ENCODE measurements around the gene CANT1.

Gene CANT1

DNA sequence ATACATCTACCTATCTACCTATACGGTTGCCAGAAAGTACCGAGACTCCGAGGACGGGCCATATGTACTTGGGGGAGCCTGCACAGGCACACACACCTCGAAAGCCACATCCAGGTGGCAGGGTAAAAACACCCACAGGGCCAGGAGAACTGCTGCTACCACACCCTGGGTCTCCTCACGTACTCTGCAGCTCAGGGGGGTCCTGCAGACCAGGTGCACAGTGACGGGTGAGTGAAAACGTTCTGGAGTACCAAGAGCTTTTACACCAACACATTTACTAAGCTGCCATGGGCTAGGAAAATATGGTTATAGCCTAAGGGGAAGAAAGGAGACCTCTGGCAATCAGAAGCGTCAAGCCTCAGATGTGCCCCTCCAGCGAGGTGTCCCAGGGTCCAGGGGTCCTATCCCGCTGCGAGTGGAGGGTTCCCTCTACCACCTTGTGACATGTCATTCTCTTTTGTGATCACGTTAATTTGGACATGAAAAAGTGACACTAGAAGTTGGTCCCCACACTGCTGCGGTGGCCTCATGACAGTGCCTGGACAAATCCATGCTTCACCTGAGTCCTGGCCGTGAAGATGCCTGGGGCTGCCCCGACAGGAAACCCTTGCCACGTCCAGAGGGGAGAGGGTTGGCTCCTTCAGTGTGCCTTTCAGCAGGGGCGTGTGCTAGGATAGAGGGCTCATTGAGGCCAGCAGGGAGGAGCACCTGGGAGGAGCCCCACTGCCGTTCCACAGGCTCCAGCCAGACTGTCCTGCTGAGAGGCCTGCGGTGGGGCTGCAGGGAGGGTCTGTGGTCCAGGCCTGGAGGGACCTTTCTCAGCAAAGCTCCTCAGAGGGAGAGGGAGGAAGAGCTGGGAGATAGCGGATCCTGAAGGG lies 1.8 kb downstream of the CANT1 start:
- DNase-seq = no peak

DNA sequence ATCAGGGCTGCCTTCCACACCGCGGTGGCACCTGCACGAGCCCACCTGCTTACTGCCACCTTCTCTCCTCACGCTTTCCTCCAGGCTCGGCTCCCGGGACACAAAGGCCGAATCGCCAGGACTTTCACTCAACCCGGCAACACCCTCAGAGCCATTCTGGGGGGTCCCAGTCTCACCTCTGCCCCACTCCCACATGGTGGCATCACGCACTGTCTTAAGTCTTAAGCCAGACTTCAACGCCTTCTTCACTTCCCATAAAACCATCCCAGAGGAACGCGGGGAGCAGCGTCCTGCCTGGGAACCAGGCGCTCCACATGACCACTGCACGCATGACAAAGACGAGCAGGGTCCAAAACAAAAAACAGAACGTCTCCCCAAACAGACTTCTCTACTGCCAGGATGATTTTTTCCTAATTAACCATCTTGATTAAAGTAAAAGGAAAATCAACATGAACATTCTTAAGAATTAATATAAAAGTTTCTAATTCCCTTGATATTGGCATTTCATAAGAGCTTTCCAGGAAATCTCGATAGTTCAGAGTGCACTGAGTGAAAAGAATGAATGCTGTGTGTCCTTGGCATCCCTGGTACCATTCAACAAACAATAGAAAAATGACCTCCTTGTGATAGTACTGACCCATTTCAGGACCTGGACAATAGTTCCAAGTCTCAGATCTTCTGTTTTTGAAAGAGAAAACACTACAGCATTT lies 2.6 kb downstream of the CANT1 start:
- no peak for DNase-seq

DNA sequence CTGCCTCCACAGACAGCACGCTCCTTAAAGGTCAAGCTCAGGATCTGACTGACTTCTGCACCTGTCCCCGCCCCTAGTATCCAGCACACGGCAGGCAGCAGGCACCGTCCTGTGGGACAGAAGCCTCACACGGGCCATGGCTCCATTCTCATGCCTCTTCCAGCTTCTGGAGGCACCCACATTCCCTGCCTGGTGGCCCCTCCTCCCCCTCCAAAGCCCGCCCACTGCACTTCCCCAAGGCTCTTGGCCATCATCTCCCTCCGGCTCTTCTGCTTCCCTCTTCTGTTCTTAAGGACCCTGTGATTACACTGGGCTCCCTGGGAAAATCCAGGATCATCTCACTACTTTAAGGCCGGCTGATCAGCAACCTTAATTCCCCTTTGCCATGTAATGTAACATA lies 3.5 kb downstream of the CANT1 start:
- no peak for DNase-seq

DNA sequence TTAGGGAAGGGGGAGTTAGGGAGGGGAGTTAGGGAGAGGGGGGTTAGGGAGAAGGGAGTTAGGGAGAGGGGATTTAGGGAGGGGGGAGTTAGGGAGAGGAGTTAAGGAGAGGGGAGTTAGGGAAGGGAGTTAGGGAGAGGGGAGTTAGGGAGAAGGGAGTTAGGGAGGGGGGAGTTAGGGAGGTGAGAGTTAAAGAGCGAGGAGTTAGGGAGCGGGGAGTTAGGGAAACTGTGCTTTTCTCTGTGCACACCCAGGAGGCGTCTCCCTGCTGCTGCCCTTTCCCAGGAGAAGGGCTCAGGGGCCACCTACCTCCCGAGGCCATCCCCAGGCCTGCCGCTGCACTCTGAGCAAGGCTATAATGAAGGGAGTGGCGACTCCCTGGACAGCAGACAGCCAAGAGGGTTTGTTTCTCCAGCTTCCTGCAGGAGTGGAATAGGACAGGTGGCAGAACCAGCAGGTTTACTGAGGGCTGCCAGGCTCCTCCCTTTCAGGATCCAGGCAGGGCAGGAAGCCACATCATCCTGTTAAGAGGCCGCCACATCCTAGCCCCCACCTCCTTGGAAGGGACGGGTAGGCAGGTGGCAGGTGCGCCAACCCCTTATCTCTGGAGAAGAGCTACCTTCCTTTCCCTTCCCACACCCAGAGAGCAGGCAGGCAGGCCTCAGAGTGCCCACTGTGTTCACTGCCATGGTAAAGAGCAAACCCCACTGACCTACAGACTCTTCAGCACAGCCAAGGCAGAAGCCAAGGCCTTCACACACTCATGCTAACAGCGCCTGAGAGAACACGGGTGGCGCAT lies 4.3 kb downstream of the CANT1 start:
- DNase-seq = no peak

DNA sequence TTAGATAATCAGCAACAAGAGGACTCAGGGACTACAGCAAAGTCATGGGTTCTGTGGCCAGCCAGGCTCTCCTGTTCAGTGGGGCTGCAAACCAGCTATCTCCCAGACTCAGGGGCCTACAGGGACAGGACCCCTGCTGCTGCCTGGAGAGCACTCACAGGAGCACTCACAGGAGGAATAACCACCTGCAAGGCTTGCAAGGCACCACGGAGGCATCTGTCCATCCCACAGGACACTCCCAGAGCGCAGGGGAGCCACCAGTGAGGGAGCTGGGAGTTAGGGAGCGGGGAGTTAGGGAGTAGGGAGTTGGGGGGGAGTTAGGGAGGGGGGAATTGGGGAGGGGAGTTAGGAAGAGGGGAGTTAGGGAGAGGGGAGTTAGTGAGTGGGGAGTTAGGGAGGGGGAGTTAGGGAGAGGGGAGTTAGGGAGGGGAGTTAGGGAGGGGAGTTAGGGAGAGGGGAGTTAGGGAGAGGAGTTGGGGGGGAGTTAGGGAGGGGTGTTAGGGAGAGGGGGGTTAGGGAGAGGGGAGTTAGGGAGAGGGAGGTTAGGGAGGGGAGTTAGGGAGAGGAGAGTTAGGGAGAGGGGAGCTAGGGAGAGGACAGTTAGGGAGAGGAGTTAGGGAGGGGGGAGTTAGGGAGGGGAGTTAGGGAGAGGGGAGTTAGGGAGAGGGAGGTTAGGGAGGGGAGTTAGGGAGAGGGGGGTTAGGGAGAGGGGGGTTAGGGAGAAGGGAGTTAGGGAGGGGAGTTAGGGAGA lies 5.7 kb downstream of the CANT1 start:
- no peak for DNase-seq

DNA sequence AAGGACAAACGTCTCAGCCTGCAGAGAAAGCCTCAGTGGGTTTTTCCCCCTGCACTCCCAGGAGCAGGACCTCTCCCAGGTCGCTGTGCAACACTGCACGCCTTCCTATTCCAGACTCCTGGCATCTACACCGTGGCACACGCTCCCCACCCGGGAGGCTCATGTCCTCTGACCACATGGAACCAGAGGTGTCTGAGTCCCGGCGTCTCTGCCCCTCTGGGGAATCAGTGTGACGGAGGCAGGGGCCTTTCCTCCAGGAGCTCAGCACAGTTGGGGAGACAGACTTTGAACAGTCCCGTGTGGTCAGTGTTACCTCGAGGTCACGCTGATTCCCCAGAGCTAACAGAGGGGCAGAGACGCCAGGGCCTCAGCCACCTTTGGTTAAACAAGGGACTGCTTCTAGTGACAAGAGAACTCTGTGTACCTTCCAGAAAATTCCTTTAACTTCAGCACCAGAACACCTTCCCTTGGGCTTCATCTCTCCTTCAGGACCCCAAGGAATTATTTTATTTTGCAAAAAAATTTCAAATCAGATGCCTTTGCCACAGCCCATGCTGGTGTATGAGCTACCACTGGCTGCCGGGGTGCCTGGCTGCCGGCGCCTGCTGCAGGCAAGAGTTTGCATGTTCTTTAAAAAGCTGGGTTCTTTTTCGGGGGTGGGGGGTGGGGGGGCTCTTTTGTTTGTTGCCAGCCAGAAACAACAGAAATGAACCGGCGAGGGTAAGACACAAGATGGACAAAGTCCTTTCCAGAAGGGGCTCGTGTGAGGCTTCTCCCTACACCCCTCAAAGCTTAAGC lies 6.6 kb downstream of the CANT1 start:
- no peak for DNase-seq

DNA sequence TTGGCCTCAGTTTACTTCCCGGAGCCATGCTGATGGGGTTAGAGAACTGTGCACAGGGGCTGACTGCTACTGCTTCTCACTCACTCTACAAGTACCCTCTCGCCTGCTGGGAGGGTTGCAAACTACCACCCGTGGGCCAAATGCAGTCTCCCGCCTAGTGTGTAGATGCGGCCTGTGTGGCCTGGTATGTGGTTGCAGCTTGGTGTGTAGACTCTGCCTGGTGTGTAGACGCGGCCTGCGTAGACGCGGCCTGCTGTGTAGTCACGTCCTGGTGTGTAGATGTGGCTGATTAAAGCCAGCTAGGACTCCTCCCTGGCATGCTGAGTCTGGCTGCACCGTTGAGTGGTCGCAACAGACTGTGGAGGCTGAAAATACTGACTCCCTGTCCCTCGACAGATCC lies 7.3 kb downstream of the CANT1 start:
- no peak for DNase-seq

DNA sequence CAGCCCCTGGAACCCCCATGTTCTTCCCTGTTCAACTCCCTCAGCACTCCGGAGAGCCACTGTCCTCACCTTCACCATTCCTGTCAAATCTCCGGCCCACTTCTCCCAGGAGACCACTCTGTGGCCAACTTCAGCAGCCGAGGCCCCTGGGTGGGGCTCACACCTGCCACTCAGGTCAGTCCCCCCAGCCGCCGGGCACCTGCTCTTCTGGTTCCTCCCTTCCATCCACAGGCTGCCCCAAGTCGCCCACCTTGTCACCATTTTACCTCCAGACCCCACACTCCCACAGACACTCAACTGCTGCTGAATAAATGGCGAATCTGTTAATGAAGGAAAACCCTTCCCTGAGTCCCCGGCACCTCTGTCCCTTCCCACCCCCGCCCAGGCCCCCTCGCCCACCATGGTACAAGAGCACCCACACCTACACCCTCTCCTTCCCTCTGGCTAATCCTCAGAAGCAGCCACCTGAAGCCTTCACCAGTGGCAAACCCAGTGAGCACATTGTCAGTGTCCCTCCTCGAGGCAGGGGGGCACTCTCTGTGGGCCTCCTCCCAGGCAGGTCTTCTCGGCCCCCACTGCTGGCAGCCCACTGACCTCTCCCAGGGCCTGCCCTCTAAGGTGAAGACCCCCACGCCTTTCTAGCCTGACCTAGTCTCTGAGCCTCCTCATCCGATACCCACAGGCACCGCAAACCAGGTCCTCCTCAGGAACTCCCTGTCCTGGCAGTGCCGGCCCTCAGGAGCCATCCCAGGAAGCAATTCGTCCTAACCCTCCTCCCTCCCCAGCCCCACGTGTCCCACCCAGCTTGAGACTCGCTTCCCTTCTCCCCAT lies 8.2 kb downstream of the CANT1 start:
- no peak for DNase-seq

DNA sequence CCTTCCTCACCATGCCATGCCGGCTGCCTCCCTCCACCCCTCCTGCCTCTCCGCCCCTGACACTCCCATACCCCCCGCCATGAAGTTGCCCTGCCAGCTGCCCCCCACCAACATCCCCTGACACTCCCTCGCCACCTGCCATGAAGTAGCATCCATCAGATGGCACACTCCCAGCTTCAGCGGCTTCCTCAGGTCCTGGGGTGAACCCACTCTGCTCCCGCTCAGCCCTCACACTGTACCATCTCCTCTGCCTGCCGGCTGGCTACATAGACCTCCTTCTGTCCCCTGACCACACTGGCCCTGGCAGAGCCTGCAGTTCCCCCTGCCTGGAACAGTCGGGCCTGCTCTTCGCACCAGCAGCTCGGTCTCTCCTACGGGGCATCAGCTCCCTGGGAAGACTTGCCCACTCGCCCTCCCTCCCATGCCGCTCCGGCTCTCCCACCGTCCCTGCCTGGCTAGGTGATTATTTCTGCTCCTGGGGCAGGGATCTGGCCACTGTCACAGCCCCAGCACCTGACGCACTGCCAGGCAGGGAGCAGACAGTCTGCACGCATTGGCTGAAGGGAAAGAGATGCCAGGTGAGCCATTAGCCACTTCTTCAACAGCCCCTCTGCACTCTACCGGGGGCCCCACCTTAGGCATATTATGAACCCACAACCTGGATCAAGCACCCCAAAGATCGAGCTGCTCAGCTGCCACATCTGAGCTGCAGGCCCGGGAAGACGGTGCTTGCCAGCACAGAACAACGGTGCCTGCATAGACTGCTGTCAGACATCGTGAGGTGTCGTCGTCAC lies 9.0 kb downstream of the CANT1 start:
- DNase-seq = no peak

DNA sequence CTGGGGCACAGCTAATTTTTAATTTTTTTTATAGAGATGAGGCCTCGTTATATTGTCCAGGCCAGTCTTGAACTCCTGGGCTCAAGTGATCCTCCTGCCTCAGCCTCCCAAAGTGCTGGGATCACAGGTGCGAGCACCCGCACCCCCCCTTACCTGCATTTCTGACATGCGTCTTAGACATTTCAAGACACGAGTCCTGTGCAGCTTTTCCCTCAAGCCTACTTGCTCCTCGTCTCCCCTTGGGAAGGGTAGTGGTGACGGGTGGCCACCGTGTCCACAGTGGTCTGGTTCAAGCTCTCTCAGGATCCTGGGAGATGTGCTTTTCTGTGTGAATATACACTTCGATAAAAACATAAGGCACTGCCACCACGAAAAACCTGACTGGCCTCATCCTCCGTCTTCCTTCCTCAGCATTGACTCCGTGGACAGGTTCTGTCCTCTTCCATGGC lies 9.6 kb downstream of the CANT1 start:
- no peak for DNase-seq

DNA sequence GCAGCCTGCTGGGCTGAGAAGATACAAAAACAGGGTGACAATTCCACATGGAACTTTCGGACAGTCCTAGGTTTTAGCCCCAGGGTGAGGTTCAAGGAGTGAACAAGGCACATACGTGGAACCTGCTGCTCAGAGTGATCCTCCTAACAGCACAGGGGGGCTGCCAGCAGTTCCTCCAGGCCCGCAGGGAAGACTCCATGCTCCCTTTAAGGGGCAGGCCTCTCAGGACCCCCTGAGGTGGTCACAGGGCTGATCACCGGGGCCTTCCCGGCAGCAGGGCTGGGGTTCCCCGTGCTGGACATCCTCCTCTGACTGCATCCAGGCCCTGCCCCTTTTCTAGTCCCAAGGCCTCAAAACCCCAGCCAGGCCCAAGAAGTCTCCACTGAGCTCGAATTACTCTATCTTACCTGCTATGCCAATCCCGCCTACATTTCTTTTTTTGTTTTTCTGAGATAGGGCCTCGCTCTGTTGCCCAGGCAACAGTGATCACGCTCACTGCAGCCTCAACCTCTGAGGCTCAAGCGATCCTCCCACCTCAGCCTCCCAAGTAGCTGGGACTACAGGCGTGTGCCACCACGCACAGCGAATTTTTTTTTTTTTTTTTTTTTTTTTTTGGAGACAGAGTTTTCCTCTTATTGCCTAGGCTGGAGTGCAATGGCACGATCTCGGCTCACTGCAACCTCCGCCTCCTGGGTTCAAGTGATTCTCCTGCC lies 10.4 kb downstream of the CANT1 start:
- DNase-seq = no peak

DNA sequence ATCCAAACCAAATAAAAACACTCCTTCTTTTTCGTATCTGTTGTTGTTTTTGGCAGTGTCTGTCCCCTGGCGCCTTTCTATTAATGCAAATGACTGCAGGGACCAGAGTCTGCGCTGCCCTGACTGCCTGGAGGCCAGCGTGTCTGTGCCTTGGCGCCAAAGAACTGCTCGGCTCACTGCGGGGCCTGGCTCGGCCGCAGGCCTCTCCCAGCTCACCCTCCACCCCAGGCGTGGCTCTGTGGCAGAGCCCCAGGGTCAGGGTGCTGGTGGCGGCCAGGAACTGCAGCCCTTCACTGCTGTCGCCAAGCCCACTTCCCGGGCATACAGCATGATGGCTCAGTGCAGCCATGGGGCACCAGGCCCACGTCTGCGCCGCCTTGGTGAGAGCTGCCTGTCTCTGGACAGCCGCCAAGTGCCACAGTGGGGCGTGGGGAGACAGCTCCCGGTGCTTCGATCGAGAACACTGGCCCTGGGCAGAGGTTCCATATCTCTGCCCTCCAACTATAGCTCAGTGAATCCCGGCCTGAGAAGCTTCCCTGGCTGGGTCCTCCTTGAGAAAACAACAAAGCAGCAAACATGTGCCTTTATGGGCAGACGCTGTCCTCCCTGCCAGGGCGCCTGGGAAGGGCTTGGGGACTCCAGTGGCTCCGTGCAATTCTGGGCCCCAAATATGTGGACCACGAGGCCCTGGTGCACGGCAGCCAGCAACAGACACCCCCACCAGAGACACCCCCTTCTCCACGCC lies 11.1 kb downstream of the CANT1 start:
- DNase-seq = no peak

DNA sequence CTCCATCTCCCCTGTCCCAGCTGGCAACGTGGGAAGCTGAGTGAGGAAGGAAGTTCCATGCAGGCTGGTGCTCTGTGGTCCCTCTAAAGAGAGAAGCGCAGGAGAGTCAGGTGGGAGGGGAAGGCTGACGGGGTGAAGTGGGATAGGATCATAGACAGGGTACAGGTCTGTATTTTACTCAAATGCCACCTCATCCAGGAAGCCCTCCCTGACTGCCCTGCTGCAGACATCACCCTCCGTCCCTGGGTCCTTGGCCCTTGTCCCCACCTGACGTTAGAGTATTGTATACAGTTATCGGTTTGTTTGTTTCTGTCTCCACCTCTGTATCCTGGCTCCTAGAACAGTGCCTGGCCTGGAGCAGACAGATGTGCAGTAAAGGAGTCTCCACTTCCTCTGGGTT lies 11.7 kb downstream of the CANT1 start:
- DNase-seq = no peak

DNA sequence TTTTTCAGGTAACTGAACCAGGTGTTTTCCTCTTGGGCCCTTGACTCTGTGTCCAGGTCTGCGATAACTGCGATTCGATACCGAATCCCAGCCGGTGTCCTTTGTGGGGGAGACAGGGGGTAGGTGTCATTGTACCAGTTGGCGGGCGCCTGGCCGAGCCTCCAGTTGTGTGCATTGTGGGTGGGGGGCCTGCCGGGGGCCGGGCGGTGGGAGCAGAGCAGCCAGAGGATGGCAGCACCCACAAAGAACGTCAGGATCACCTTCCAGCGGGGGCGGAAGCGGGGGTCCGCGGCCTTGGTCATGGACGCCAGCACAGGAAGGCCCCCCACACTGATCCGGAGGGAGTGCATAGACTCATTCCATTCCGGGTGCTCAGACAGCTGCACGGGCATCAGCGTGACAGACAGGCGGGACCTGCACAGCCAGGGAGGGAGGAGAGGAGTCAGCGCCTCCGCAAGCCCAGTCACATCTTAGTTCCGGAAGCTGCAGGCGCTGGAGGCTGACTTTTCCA lies 12.3 kb downstream of the CANT1 start:
- DNase-seq = no peak

DNA sequence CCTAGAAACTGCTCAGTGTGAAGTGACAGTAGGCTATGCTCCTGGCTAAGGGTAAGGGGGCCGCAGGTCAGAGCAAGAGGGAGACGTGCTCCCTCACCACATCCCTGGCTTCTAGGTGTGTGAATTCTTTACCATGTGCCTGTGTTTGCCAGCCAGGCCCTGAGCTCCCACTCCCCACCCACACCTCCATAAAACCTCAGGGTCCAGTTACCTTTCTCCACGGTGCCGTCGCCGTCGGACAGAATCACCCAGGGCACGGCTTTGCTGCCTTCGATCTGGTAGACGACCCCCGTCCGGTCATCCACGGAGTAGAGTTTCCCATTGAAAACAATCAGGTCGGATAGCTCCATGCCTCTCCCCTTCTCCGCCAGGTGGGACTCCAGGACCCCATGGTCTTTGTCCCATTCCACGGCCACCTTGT lies 12.8 kb downstream of the CANT1 start:
- DNase-seq = no peak

DNA sequence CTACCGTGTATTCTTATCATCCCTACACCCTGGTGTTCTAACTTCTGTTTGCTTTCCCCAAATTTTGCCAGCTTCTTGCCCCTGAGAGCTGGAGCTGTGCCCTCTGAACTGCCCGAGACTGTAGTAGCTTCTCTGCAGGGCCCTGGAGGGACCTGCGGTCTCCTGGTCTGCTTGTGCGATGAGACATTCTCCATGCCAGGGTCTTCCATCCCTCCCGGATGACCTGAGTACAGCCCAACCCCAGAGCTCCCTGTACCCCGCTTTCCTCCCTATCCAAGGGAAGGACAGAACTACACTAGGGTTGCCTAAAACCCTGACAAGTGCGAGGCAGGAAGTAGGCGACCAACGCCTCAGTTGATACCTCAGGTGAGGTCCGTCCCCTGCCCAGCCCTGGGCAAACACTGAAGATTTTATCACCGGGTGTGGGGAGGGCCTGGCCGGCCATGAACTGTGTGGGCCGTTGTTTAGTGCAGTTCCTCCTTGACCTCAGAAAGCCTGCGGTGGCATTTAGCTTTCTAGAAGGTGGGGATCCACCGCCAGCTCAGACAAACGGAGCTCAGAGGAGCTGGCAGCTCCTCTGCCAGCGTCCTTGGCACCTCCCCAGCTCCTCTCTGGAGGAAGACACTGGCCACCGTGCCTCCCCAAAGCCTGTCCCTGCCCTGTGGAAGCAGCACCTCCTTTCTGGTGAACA lies 13.7 kb downstream of the CANT1 start:
- DNase-seq = peak; percentile 6

DNA sequence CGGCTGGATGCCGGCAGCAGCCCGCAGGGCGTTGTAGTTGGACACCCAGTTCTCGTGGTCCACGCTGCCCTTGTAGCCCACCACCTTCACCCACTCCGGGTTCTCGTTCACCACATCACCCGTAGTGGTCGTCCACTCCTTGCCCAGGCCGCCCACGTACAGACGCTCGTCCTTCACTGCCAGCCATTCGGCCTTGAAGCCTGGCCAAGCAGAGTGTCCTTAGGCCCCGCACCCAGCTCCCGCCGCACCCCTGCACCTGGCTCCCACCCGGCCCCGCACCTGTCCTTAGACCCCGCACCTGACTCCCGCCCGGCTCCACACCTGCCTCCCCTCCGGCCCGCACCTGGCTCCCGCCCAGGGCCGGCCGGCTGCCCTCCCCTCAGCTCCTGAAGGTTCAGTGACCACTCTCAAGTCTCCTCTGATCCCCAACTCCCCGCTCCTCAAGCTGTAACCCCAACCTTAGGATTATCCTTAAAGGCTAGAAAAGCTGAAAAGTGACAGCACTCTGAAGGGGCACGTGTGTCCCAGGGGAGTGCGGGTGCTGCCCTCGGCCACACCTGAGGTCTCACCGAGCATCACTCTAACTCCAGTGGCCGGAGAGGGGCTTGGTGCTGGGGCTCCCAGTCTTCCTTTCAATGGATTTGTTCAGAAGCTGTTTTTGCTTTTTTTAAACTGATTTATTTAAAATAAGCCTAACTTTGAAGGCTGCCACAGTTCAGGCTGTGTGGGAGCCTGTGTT lies 14.4 kb downstream of the CANT1 start:
- DNase-seq = peak; percentile 2

Data from 8988T (cell line).